Astrocyte (in vitro differentiated cells and primary cell): Measurements from ENCODE around the gene MOB3B. TPM values are rescaled to one million over a fixed set of nuclear protein-coding genes. Genes with fewer than 3 reads are reported as not detected.

Source experiments
- DNase-seq: peaks from one replicate; pipeline ENCODE4 v3.0.0-alpha.2; 2010; ENCODE audit warnings: low read depth
- FAIRE-seq: peaks from 2 replicates; lab custom pipeline; 2011; peaks lifted over from hg19 to GRCh38; lab: Jason Lieb, UNC
- H2AFZ ChIP-seq: 2 replicates; pipeline ENCODE4 v1.6.0; 2012; ENCODE audit warnings: low read depth, low read length, inconsistent platforms
- H3K27ac ChIP-seq: 2 replicates; pipeline ENCODE4 v1.5.1; 2011; ENCODE audit warnings: low read depth, low read length, inconsistent platforms
- H3K27me3 ChIP-seq: 2 replicates; pipeline ENCODE4 v1.6.0; 2011; ENCODE audit warnings: low read length, inconsistent platforms; ENCODE audit not compliant: insufficient read depth
- H3K36me3 ChIP-seq: 2 replicates; pipeline ENCODE4 v1.5.1; 2011; ENCODE audit warnings: low read length, inconsistent platforms; ENCODE audit not compliant: insufficient read depth
- H3K4me1 ChIP-seq: 2 replicates; pipeline ENCODE4 v1.5.1; 2011; ENCODE audit warnings: low read length, inconsistent platforms; ENCODE audit not compliant: insufficient read depth
- H3K4me2 ChIP-seq: 2 replicates; pipeline ENCODE4 v1.6.0; 2012; ENCODE audit warnings: low read length, inconsistent platforms
- H3K4me3 ChIP-seq: 2 replicates; pipeline ENCODE4 v1.5.1; 2011; ENCODE audit warnings: low read depth, mild to moderate bottlenecking, low read length, inconsistent platforms; ENCODE audit not compliant: insufficient read depth
- H3K79me2 ChIP-seq: 2 replicates; pipeline ENCODE4 v1.6.0; 2012; ENCODE audit warnings: mild to moderate bottlenecking, low read length, inconsistent platforms; ENCODE audit not compliant: insufficient read depth
- H3K9ac ChIP-seq: 2 replicates; pipeline ENCODE4 v1.6.0; 2012; ENCODE audit warnings: mild to moderate bottlenecking, low read length, inconsistent platforms
- H3K9me3 ChIP-seq: 2 replicates; pipeline ENCODE4 v1.5.1; 2012; ENCODE audit warnings: low read depth, mild to moderate bottlenecking, low read length, inconsistent platforms; ENCODE audit not compliant: insufficient read depth
- H4K20me1 ChIP-seq: 2 replicates; pipeline ENCODE4 v1.6.0; 2012; ENCODE audit warnings: low read length, inconsistent platforms; ENCODE audit not compliant: insufficient read depth
- H3K27ac Mint-ChIP-seq: one replicate; pipeline ENCODE4 v1.8.0; 2021; ENCODE audit warnings: mild to moderate bottlenecking, mixed read lengths; ENCODE audit not compliant: unreplicated experiment
- H3K27me3 Mint-ChIP-seq: one replicate; pipeline ENCODE4 v1.8.0; 2021; ENCODE audit warnings: low read depth, mixed read lengths; ENCODE audit not compliant: unreplicated experiment
- H3K36me3 Mint-ChIP-seq: one replicate; pipeline ENCODE4 v1.8.0; 2021; ENCODE audit warnings: low read depth, mixed read lengths; ENCODE audit not compliant: unreplicated experiment
- H3K4me1 Mint-ChIP-seq: one replicate; pipeline ENCODE4 v1.8.0; 2021; ENCODE audit warnings: low read depth, mixed read lengths; ENCODE audit not compliant: unreplicated experiment
- H3K4me3 Mint-ChIP-seq: one replicate; pipeline ENCODE4 v1.8.0; 2021; ENCODE audit warnings: mild to moderate bottlenecking, moderate library complexity, mixed read lengths; ENCODE audit not compliant: unreplicated experiment
- H3K9me3 Mint-ChIP-seq: one replicate; pipeline ENCODE4 v1.8.0; 2021; ENCODE audit warnings: mild to moderate bottlenecking, mixed read lengths; ENCODE audit not compliant: unreplicated experiment
- EZH2 ChIP-seq: IDR thresholded peaks from 2 replicates; pipeline ENCODE4 v1.6.1; 2012; ENCODE audit warnings: mild to moderate bottlenecking, low read length, inconsistent platforms; ENCODE audit not compliant: insufficient read depth
- total RNA-seq: library from RNA; stranded (reverse); gene quantifications from 2 replicates; pipeline ENCODE4 v1.2.1, GENCODE V29; 2021
- TF ChIP-seq, protein P1 (sequence below): IDR thresholded peaks from 2 replicates; pipeline ENCODE4 v1.5.1; 2011; ENCODE audit warnings: low read depth, mild to moderate bottlenecking, inconsistent platforms, low read length, moderate library complexity; ENCODE audit not compliant: insufficient read depth

Gene MOB3B
- total RNA-seq, 1 donor from 2014 or later = 3.9 TPM

DNA sequence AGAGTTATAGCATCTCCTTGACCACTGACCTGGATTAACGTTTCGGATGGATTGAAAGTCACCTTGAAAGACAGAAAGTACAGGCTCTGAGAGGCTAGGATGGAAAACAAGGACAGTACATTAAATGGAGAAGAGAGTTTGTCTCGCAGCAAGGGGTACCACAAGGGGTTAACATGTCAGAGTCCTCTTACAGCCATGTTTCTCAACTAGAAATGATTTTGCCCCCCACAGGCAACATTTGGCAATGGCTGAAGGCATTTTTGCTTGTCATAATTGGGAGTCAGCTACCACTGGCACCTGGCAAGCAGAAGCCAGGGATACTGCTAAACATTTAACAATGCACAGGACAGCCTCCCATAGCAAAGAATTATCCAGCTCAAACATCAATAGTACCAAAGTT lies 141.9 kb downstream of the MOB3B start:
- no peak overlapping the region for H3K27ac Mint-ChIP-seq
- Histone ChIP-seq H3K27ac (no peak overlapping the region), H3K9me3 (no peaks in the 10 kb centered on the region), H2AFZ (no peak overlapping the region), H3K4me3 (no peak overlapping the region), H3K27me3 (peaks cover 7% of the 10 kb centered on the region), H3K4me1 (no peaks in the 10 kb centered on the region), H3K4me2 (no peak overlapping the region), H3K9ac (no peak overlapping the region), H4K20me1 (no peaks in the 10 kb centered on the region), H3K36me3 (no peaks in the 10 kb centered on the region), H3K79me2 (no peaks in the 10 kb centered on the region)
- no peak for TF ChIP-seq EZH2
- TF ChIP-seq, protein P1, sequence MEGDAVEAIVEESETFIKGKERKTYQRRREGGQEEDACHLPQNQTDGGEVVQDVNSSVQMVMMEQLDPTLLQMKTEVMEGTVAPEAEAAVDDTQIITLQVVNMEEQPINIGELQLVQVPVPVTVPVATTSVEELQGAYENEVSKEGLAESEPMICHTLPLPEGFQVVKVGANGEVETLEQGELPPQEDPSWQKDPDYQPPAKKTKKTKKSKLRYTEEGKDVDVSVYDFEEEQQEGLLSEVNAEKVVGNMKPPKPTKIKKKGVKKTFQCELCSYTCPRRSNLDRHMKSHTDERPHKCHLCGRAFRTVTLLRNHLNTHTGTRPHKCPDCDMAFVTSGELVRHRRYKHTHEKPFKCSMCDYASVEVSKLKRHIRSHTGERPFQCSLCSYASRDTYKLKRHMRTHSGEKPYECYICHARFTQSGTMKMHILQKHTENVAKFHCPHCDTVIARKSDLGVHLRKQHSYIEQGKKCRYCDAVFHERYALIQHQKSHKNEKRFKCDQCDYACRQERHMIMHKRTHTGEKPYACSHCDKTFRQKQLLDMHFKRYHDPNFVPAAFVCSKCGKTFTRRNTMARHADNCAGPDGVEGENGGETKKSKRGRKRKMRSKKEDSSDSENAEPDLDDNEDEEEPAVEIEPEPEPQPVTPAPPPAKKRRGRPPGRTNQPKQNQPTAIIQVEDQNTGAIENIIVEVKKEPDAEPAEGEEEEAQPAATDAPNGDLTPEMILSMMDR = no peak
- no peaks in the 10 kb centered on the region for H3K9me3 Mint-ChIP-seq
- no peaks in the 10 kb centered on the region for H3K27me3 Mint-ChIP-seq
- FAIRE-seq (no peak), DNase-seq (no peak)
- H3K36me3 Mint-ChIP-seq = no peaks in the 10 kb centered on the region
- H3K4me3 Mint-ChIP-seq = no peak overlapping the region
- no peaks in the 10 kb centered on the region for H3K4me1 Mint-ChIP-seq

DNA sequence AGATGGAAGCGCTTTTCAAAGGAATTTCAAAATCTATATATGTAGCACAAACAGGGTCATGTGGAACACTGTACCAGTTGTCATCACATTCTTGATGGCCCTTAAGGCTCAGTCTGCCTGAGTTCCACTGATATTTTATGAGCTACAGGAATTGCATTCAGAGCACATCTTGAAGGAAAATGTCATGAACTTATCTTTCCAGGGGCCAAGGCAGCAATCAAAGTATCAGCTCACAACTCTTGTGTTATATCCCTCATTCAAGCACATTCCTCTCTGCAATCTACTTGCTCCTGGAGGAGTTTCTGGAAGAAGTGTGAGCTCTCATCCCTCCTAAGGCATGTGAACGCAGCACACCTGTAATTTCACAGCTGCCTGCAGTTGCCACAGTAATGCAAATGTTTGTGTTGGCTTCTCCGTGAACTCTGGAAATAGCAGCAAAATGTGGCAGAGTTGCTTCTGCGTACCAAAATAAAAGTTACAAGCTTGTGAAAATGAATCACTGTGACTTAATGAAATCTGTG lies 143.0 kb downstream of the MOB3B start:
- FAIRE-seq = no peak
- no peaks in the 10 kb centered on the region for H3K27me3 Mint-ChIP-seq
- Histone ChIP-seq H3K4me1 (no peaks in the 10 kb centered on the region), H3K79me2 (no peaks in the 10 kb centered on the region), H3K27ac (no peak overlapping the region), H4K20me1 (no peaks in the 10 kb centered on the region), H3K4me2 (no peak overlapping the region), H3K4me3 (no peak overlapping the region), H3K27me3 (peaks cover 7% of the 10 kb centered on the region), H3K9ac (no peak overlapping the region), H3K9me3 (no peaks in the 10 kb centered on the region), H2AFZ (no peak overlapping the region), H3K36me3 (no peaks in the 10 kb centered on the region)
- no peaks in the 10 kb centered on the region for H3K9me3 Mint-ChIP-seq
- no peak overlapping the region for H3K27ac Mint-ChIP-seq
- no peak for DNase-seq
- TF ChIP-seq, protein P1 = no peak
- no peak for TF ChIP-seq EZH2
- H3K4me1 Mint-ChIP-seq = peaks cover 4% of the 10 kb centered on the region
- H3K4me3 Mint-ChIP-seq = no peak overlapping the region
- H3K36me3 Mint-ChIP-seq = no peaks in the 10 kb centered on the region

DNA sequence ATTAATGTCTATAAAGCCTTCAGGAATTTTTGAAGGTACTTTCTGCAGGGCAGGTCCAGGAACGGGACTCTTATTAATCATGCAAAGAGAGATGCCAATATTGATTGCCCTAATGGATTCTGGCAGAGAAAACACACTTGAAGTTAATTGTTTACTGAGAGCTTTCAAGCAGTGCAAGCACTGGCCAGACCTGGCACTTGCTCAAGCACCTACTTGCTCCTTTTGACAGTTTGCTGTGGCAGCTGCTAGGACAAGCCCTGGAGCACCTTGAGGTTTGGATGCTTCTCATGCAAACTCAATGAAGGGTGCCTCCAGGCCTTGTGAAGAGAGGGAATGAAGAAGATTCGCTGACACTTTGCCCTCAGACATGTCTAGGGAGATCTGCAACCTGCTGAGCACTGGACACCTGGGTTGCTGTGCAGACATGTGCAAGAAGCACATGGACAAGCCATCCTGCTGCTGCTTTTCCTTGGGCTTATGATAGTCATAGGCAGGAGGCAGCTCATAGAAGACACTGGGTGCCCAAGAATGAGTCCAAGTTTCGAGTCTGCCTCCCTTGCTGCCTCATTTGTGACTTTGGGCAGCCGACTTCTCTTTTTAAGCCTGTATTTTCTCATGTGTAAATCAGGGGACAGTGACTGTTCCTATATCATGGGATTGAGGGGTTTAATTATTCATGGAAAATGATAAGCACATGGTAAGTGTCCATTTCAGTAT lies 143.8 kb downstream of the MOB3B start:
- Histone ChIP-seq H3K27me3 (peaks cover 7% of the 10 kb centered on the region), H3K4me3 (no peak overlapping the region), H3K79me2 (no peaks in the 10 kb centered on the region), H3K36me3 (no peaks in the 10 kb centered on the region), H3K27ac (no peak overlapping the region), H3K9ac (no peak overlapping the region), H3K4me2 (no peak overlapping the region), H3K4me1 (no peaks in the 10 kb centered on the region), H3K9me3 (no peaks in the 10 kb centered on the region), H4K20me1 (no peaks in the 10 kb centered on the region), H2AFZ (no peak overlapping the region)
- DNase-seq (no peak), FAIRE-seq (no peak)
- H3K4me1 Mint-ChIP-seq = peaks cover 4% of the 10 kb centered on the region
- no peak overlapping the region for H3K27ac Mint-ChIP-seq
- no peaks in the 10 kb centered on the region for H3K36me3 Mint-ChIP-seq
- no peaks in the 10 kb centered on the region for H3K9me3 Mint-ChIP-seq
- no peak overlapping the region for H3K4me3 Mint-ChIP-seq
- H3K27me3 Mint-ChIP-seq = no peaks in the 10 kb centered on the region
- TF ChIP-seq, protein P1 = no peak
- TF ChIP-seq EZH2 = no peak
